CD14-positive monocyte (primary cell): ENCODE data around the gene ARRDC1. TPM values are rescaled to one million over a fixed set of nuclear protein-coding genes. Genes with fewer than 3 reads are reported as not detected.

Experiments
- DNase-seq, 3 donors: peaks; one replicate each; pipeline ENCODE4 v3.0.0-alpha.2; 2011 to 2022
- H2AFZ ChIP-seq: 2 replicates; pipeline ENCODE4 v1.6.0; 2012; ENCODE audit warnings: mild to moderate bottlenecking, low read depth, low read length, inconsistent platforms; ENCODE audit not compliant: insufficient read depth, poor library complexity, severe bottlenecking
- H3K27ac ChIP-seq, 2 donors: 1 replicate in 1 of 2; 2 replicates in 1 of 2; pipeline ENCODE4 v1.5.1; 2012 to 2013; ENCODE audit warnings: low read length in 2 of 2, control low read depth in 1 of 2, inconsistent platforms in 1 of 2, low read depth in 1 of 2, mild to moderate bottlenecking in 1 of 2
- H3K27me3 ChIP-seq, 2 donors: one replicate each; pipeline versions ENCODE4 v1.6.0 to v1.6.1; 2011 to 2013; ENCODE audit warnings: low read length in 2 of 2; ENCODE audit not compliant: control insufficient read depth in 2 of 2, insufficient read depth in 2 of 2
- H3K36me3 ChIP-seq, 2 donors: replicated peaks in 1 of 2; 1 replicate in 1 of 2; 2 replicates in 1 of 2; pipeline versions ENCODE4 v1.5.1 to v1.6.1; 2012 to 2013; ENCODE audit warnings: low read length in 2 of 2, control low read depth in 1 of 2, inconsistent platforms in 1 of 2, mild to moderate bottlenecking in 1 of 2; ENCODE audit not compliant: insufficient read depth in 2 of 2, control insufficient read depth in 1 of 2
- H3K4me1 ChIP-seq, 2 donors: 1 replicate in 1 of 2; 2 replicates in 1 of 2; pipeline versions ENCODE4 v1.5.1 to v1.6.1; 2012 to 2013; ENCODE audit warnings: low read length in 2 of 2, control low read depth in 1 of 2, inconsistent platforms in 1 of 2, mild to moderate bottlenecking in 1 of 2, moderate library complexity in 1 of 2; ENCODE audit not compliant: insufficient read depth in 2 of 2, control insufficient read depth in 1 of 2
- H3K4me2 ChIP-seq: replicated peaks from 2 replicates; pipeline ENCODE3; 2012; ENCODE audit warnings: low read length, moderate library complexity, mild to moderate bottlenecking; ENCODE audit not compliant: poor library complexity, severe bottlenecking; ENCODE audit errors: extremely low read depth
- H3K4me3 ChIP-seq, 3 experiments: fragments of 200-600 bp in 1 of 3; sonication (generic) in 1 of 3; replicated peaks in 1 of 3; 1 replicate in 2 of 3; 2 replicates in 1 of 3; pipeline ENCODE4 v1.5.1; 2011 to 2013; ENCODE audit warnings: low read length in 3 of 3, mild to moderate bottlenecking in 3 of 3, control low read depth in 2 of 3, low read depth in 2 of 3, inconsistent platforms in 1 of 3, moderate library complexity in 1 of 3
- H3K79me2 ChIP-seq: 2 replicates; pipeline ENCODE4 v1.6.0; 2012; ENCODE audit warnings: mild to moderate bottlenecking, control low read depth, inconsistent platforms, low read length, moderate library complexity; ENCODE audit not compliant: insufficient read depth
- H3K9ac ChIP-seq: 2 replicates; pipeline ENCODE4 v1.6.0; 2017; ENCODE audit warnings: low read length, mild to moderate bottlenecking; ENCODE audit not compliant: insufficient read depth, poor library complexity, severe bottlenecking
- H3K9me3 ChIP-seq, 2 donors: replicated peaks in 1 of 2; 1 replicate in 1 of 2; 2 replicates in 1 of 2; pipeline versions ENCODE4 v1.5.1 to v1.6.1; 2012 to 2013; ENCODE audit warnings: low read length in 2 of 2, control low read depth in 1 of 2; ENCODE audit not compliant: control insufficient read depth in 1 of 2, insufficient read depth in 1 of 2
- H4K20me1 ChIP-seq: 2 replicates; pipeline ENCODE4 v1.6.0; 2012; ENCODE audit warnings: mild to moderate bottlenecking, low read length, control low read depth, moderate library complexity; ENCODE audit not compliant: insufficient read depth
- H3K27ac Mint-ChIP-seq, 7 donors: one replicate each; pipeline ENCODE4 v1.8.0; 2020; ENCODE audit warnings: mild to moderate bottlenecking in 7 of 7, mixed read lengths in 7 of 7, moderate library complexity in 6 of 7, inconsistent platforms in 2 of 7
- H3K27me3 Mint-ChIP-seq, 3 donors: one replicate each; pipeline ENCODE4 v1.8.0; 2021 to 2022; ENCODE audit warnings: low read depth in 3 of 3, mild to moderate bottlenecking in 3 of 3, mixed read lengths in 3 of 3, moderate library complexity in 3 of 3, inconsistent platforms in 1 of 3
- H3K36me3 Mint-ChIP-seq, 2 donors: one replicate each; pipeline ENCODE4 v1.8.0; 2020; ENCODE audit warnings: mixed read lengths in 2 of 2, inconsistent platforms in 1 of 2, mild to moderate bottlenecking in 1 of 2
- H3K4me1 Mint-ChIP-seq: one replicate; pipeline ENCODE4 v1.8.0; 2020; ENCODE audit warnings: mild to moderate bottlenecking, mixed read lengths
- H3K4me3 Mint-ChIP-seq, 2 donors: one replicate each; pipeline ENCODE4 v1.8.0; 2020; ENCODE audit warnings: mild to moderate bottlenecking in 2 of 2, mixed read lengths in 2 of 2, moderate library complexity in 1 of 2
- H3K9me3 Mint-ChIP-seq, 7 donors: one replicate each; pipeline ENCODE4 v1.8.0; 2020 to 2022; ENCODE audit warnings: mixed read lengths in 7 of 7, mild to moderate bottlenecking in 6 of 7, moderate library complexity in 6 of 7, inconsistent platforms in 2 of 7
- WGBS: methylation state at CpG from one replicate; pipeline ENCODE4 v1.1.5; 2013; ENCODE audit warnings: missing lambda C conversion rate; ENCODE audit not compliant: insufficient coverage; 5-methylcytosine and 5-hydroxymethylcytosine counted together
- intact Hi-C, 2 donors: fragments of 100-400 bp; cut with micrococcal nuclease; formaldehyde crosslinking; loops; one replicate each; pipeline versions ENCODE4 v1.15.0 to v1.15.1; 2023
- polyA plus RNA-seq, 3 donors: library from polyadenylated mRNA; depleted of rRNA in 1 of 3; unstranded in 2 of 3; stranded (reverse) in 1 of 3; fragments of 300-500 nt in 2 of 3; fragments of >200 nt in 1 of 3; fragmentation: Illumina TruSeq in 2 of 3; gene quantifications; 1 replicate in 2 of 3; 2 replicates in 1 of 3; pipeline ENCODE4 v1.2.3, GENCODE V29; 2012 to 2021
- TF ChIP-seq, protein P1 (sequence below): fragments of 200-600 bp; IDR thresholded peaks from one replicate; pipeline ENCODE4 v1.8.0; 2022; ENCODE audit warnings: antibody characterized with exemption, mild to moderate bottlenecking

Gene ARRDC1
- polyA plus RNA-seq, 3 donors, result 83.2 to 454 (median 87.6) TPM

DNA sequence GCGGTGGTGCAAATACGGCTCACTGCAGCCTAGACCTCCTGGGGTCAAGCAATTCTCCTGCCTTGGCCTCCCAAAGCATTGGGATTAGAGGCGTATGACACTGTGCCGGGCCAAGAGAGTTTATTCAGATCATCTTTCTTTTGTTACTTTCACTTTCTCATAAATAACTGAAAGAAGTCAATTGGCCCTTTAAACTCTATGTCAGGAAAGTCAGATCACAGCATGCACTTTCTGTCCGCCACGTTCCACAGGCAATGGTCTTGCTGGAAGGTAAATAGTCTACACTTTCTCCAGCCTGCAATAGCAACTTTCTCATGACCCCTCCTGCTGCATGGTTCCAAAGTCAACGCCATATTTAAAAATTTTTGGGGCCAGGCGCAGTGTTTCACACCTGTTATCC, 6.5 kb upstream of the ARRDC1 start:
- Histone ChIP-seq H3K4me3 (no peak overlapping the region), H3K27me3 (no peaks in the 10 kb centered on the region), H3K79me2 (no peaks in the 10 kb centered on the region), H3K36me3 (no peaks in the 10 kb centered on the region), H3K4me2 (no peak overlapping the region), H4K20me1 (no peaks in the 10 kb centered on the region), H3K9me3 (no peaks in the 10 kb centered on the region), H3K4me1 (peaks cover 18 to 19% of the 10 kb centered on the region in 2 donors), H3K27ac (no peak overlapping the region), H3K9ac (no peak overlapping the region), H2AFZ (no peak overlapping the region)
- no peak for DNase-seq
- TF ChIP-seq, protein P1, sequence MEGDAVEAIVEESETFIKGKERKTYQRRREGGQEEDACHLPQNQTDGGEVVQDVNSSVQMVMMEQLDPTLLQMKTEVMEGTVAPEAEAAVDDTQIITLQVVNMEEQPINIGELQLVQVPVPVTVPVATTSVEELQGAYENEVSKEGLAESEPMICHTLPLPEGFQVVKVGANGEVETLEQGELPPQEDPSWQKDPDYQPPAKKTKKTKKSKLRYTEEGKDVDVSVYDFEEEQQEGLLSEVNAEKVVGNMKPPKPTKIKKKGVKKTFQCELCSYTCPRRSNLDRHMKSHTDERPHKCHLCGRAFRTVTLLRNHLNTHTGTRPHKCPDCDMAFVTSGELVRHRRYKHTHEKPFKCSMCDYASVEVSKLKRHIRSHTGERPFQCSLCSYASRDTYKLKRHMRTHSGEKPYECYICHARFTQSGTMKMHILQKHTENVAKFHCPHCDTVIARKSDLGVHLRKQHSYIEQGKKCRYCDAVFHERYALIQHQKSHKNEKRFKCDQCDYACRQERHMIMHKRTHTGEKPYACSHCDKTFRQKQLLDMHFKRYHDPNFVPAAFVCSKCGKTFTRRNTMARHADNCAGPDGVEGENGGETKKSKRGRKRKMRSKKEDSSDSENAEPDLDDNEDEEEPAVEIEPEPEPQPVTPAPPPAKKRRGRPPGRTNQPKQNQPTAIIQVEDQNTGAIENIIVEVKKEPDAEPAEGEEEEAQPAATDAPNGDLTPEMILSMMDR, result no peak
- Mint-ChIP-seq H3K27me3 (peaks cover 3 to 12% (median 6%) of the 10 kb centered on the region in 3 donors), H3K4me1 (peaks cover 35% of the 10 kb centered on the region), H3K27ac (no peak overlapping the region), H3K9me3 (no peaks in the 10 kb centered on the region), H3K4me3 (no peak overlapping the region), H3K36me3 (peaks cover 0 to 1% of the 10 kb centered on the region in 2 donors)
- intact Hi-C loops, result no loop called here
- 100% methylated on average over 2 of the region's 8 CpGs for WGBS

DNA sequence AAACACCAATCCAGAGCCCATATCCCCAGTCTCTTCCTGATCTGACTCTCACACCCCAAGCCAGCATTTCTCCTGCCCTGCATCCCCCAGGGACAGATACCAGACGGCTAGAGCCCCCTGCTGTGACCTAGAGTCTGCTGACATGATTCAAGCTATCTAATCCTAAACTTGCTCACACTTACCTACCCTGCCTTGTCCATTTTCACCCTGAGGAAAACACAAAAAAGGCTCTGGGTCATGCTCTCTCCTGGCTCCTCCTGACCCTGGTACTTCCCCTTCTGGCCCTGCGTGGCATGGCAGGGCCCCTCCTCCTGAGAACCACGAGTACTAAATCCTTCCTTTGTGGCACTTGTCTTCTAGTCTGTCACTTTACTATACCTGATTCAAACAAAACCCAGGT, 2.8 kb upstream of the ARRDC1 start:
- Histone ChIP-seq H3K36me3 (no peaks in the 10 kb centered on the region), H4K20me1 (peaks cover 18% of the 10 kb centered on the region), H3K9me3 (no peaks in the 10 kb centered on the region), H3K4me2 (peak overlapping the region; percentile 41), H2AFZ (peak overlapping the region; percentile 77), H3K4me1 (peaks cover 35 to 37% of the 10 kb centered on the region in 2 donors), H3K9ac (no peak overlapping the region), H3K27ac (peak overlapping the region; percentile 70 to 78), H3K79me2 (peaks cover 22% of the 10 kb centered on the region), H3K4me3 (peak overlapping the region in 1 of 3 experiments; percentile 27), H3K27me3 (no peaks in the 10 kb centered on the region)
- DNase-seq, result peak; percentile 56 to 65 (median 60)
- intact Hi-C loops, result loop anchor here (10.0 kb wide), 2 partner anchors 48 to 138 kb away; partner anchors contain the start of genes MRPL41 (in 1 of the 2) and PNPLA7 (in 1 of the 2)
- Mint-ChIP-seq H3K4me1 (peaks cover 54% of the 10 kb centered on the region), H3K36me3 (no peaks in the 10 kb centered on the region), H3K9me3 (no peaks in the 10 kb centered on the region), H3K4me3 (peak overlapping the region in 1 of 2 donors; percentile 47), H3K27ac (peak overlapping the region; percentile 80 to 95 (median 93)), H3K27me3 (peaks cover 1 to 13% (median 6%) of the 10 kb centered on the region in 3 donors)
- TF ChIP-seq, protein P1, result peak; percentile 21
- 0% methylated on average over 2 of the region's 3 CpGs for WGBS
